Keratinocyte (primary cell): Measurements from ENCODE around the gene LCMT1.
A peak's percentile ranks its signal among the peaks of the same experiment; 100 is the strongest.

Source experiments
- CTCF ChIP-seq, 3 experiments: IDR thresholded peaks in 1 of 3; conservative IDR thresholded peaks in 1 of 3; optimal IDR thresholded peaks in 1 of 3; 2 replicates in 2 of 3; 3 replicates in 1 of 3; pipeline versions ENCODE3 to v1.5.1; 2011; ENCODE audit warnings: low read length in 3 of 3, mild to moderate bottlenecking in 3 of 3, moderate library complexity in 2 of 3, control low read depth in 1 of 3, inconsistent platforms in 1 of 3; ENCODE audit not compliant: insufficient read depth in 2 of 3; ENCODE audit errors: extremely low read depth in 1 of 3
- EZH2 ChIP-seq: IDR thresholded peaks from one replicate; pipeline ENCODE4 v1.6.1; 2012; ENCODE audit warnings: inconsistent platforms, mild to moderate bottlenecking, low read length, moderate library complexity

- TF ChIP-seq CTCF (optimal IDR thresholded peaks at IDR 0.05 in 1 of 3, IDR thresholded peaks at IDR 0.05 in 1 of 3, conservative IDR thresholded peaks at IDR 0.05 in 1 of 3; ENCODE audit: extremely low read depth in 1 of 3, insufficient read depth in 2 of 3, low read length in 3 of 3) (peak; percentile 19 to 79 (median 57)), EZH2 (no peak)
Observed at GRCh38 chr16:25126820-25127232, 15.3 kb downstream of the LCMT1 start.
